H1 (cell line): ENCODE measurements around the gene IRS1. TPM values are rescaled to one million over a fixed set of nuclear protein-coding genes. Genes with fewer than 3 reads are reported as not detected.

ENCODE experiments used
- CHD2 ChIP-seq: IDR thresholded peaks from 2 replicates; pipeline ENCODE4 v1.6.1; 2012; ENCODE audit warnings: low read length, improper control_type of control experiment
- HDAC2 ChIP-seq, 2 experiments: fragments of 300-600 bp in 1 of 2; sonication (generic) in 1 of 2; IDR thresholded peaks; 2 replicates each; pipeline ENCODE4 v1.6.1; 2011 to 2012; ENCODE audit warnings: low read depth in 2 of 2, low read length in 2 of 2, mild to moderate bottlenecking in 2 of 2, moderate library complexity in 2 of 2, borderline replicate concordance in 1 of 2, inconsistent platforms in 1 of 2
- POLR2AphosphoS5 ChIP-seq: IDR thresholded peaks from 2 replicates; pipeline ENCODE4 v1.6.1; 2011; ENCODE audit warnings: low read depth, low read length
- SIRT6 ChIP-seq: IDR thresholded peaks from one replicate; pipeline ENCODE4 v1.7.1; 2012; ENCODE audit warnings: low read length, inconsistent platforms
- TEAD4 ChIP-seq: IDR thresholded peaks from 2 replicates; pipeline ENCODE4 v1.6.1; 2012; ENCODE audit warnings: low read depth, low read length, inconsistent platforms, mixed read lengths
- polyA plus RNA-seq, 7 experiments: library from polyadenylated mRNA; depleted of rRNA in 3 of 7; stranded (reverse) in 5 of 7; unstranded in 2 of 7; fragments of >200 nt in 5 of 7; fragments of 200-250 nt in 2 of 7; gene quantifications; 1 replicate in 5 of 7; 2 replicates in 1 of 7; 4 replicates in 1 of 7; pipeline versions ENCODE4 v1.2.1 to v1.2.3, GENCODE V29; 2011 to 2013; ENCODE audit warnings: missing spikeins in 2 of 7, mixed read lengths in 2 of 7
- total RNA-seq: library from RNA; stranded (reverse); fragmentation: NEBNext Ultra II Directional; extraction: Animal tissue kit (Norgen Biotek cat#: 25700); gene quantifications from 2 replicates; pipeline ENCODE4 v1.2.1, GENCODE V29; 2021
- TF ChIP-seq, protein P1 (sequence below), 3 experiments: IDR thresholded peaks; 1 replicate in 2 of 3; 2 replicates in 1 of 3; pipeline versions ENCODE4 v1.5.1 to v1.6.1; 2011; ENCODE audit warnings: low read length in 3 of 3, mild to moderate bottlenecking in 3 of 3, inconsistent platforms in 2 of 3, low read depth in 1 of 3, moderate library complexity in 1 of 3; ENCODE audit not compliant: insufficient read depth in 1 of 3; ENCODE audit errors: control extremely low read depth in 1 of 3

Gene IRS1
- total and polyA plus RNA-seq, 2 of the 8 experiments (the other 6 are each of a cell fraction or from before 2014, with no cell fraction given): 9.1 to 26.9 TPM

DNA sequence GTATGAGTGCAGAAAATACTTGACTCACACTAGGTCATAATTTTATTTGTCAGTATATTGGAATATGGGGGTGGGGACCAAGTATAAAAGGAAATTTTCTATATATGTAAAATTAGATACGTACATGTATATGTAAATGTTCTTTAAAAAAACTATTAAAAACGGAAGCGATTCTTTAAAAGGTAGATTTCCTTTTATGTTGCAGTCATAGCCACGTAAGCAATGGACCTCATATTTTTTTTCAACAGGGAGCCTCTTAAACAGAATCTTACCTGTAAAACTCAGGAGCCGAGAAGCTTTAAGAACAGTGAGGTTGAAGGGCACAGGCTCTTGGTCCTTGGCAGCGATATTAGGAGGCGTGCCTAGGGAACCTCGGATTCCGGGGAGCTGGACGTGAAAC is 39.5 kb upstream of the IRS1 start (continued):
- TF ChIP-seq, protein P1, sequence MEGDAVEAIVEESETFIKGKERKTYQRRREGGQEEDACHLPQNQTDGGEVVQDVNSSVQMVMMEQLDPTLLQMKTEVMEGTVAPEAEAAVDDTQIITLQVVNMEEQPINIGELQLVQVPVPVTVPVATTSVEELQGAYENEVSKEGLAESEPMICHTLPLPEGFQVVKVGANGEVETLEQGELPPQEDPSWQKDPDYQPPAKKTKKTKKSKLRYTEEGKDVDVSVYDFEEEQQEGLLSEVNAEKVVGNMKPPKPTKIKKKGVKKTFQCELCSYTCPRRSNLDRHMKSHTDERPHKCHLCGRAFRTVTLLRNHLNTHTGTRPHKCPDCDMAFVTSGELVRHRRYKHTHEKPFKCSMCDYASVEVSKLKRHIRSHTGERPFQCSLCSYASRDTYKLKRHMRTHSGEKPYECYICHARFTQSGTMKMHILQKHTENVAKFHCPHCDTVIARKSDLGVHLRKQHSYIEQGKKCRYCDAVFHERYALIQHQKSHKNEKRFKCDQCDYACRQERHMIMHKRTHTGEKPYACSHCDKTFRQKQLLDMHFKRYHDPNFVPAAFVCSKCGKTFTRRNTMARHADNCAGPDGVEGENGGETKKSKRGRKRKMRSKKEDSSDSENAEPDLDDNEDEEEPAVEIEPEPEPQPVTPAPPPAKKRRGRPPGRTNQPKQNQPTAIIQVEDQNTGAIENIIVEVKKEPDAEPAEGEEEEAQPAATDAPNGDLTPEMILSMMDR (IDR thresholded peaks at IDR 0.05; ENCODE audit: control extremely low read depth in 1 of 3, insufficient read depth in 1 of 3, low read depth in 1 of 3, low read length in 3 of 3): no peak
- TF ChIP-seq POLR2AphosphoS5: no peak
- TF ChIP-seq SIRT6: no peak
- TF ChIP-seq CHD2: no peak
- no peak for TF ChIP-seq HDAC2 (IDR thresholded peaks at IDR 0.05; ENCODE audit: borderline replicate concordance in 1 of 2, low read depth in 2 of 2, low read length in 2 of 2)
- no peak for TF ChIP-seq TEAD4
- TF ChIP-seq, all 59 proteins: peak for 0
